IPS-18a (cell line): ENCODE data around the gene TRAF3IP3.
A peak's percentile ranks its signal among the peaks of the same experiment; 100 is the strongest.

Experiments used
- H3K27ac ChIP-seq: one replicate; pipeline ENCODE4 v1.5.1; 2013; ENCODE audit warnings: low read length
- H3K27me3 ChIP-seq: one replicate; pipeline ENCODE4 v1.6.1; 2013; ENCODE audit warnings: mild to moderate bottlenecking, low read length; ENCODE audit not compliant: control insufficient read depth, insufficient read depth
- H3K36me3 ChIP-seq: one replicate; pipeline ENCODE4 v1.6.1; 2013; ENCODE audit warnings: low read depth, low read length; ENCODE audit not compliant: control insufficient read depth
- H3K4me1 ChIP-seq: one replicate; pipeline ENCODE4 v1.6.1; 2013; ENCODE audit warnings: low read depth, low read length; ENCODE audit not compliant: control insufficient read depth
- H3K4me3 ChIP-seq: one replicate; pipeline ENCODE4 v1.5.1; 2013; ENCODE audit warnings: low read length
- H3K9ac ChIP-seq: one replicate; pipeline ENCODE4 v1.6.1; 2013; ENCODE audit warnings: mild to moderate bottlenecking, low read length, moderate library complexity
- H3K9me3 ChIP-seq: one replicate; pipeline ENCODE4 v1.6.1; 2013; ENCODE audit warnings: low read depth, low read length; ENCODE audit not compliant: control insufficient read depth

TRAF3IP3 gene

GRCh38 chr1:209738270-209738669 lies 17.6 kb upstream of the TRAF3IP3 start:
- Histone ChIP-seq H3K27ac (no peak overlapping the region), H3K4me3 (no peak overlapping the region), H3K9me3 (no peaks in the 10 kb centered on the region), H3K9ac (no peak overlapping the region), H3K36me3 (no peaks in the 10 kb centered on the region), H3K4me1 (no peaks in the 10 kb centered on the region), H3K27me3 (peaks cover 5% of the 10 kb centered on the region)

GRCh38 chr1:209741193-209741592 lies 14.7 kb upstream of the TRAF3IP3 start:
- no peak overlapping the region for H3K27ac ChIP-seq
- H3K4me1 ChIP-seq = no peaks in the 10 kb centered on the region
- H3K4me3 ChIP-seq = no peak overlapping the region
- H3K9ac ChIP-seq = no peak overlapping the region
- H3K9me3 ChIP-seq = no peaks in the 10 kb centered on the region
- peaks cover 5% of the 10 kb centered on the region for H3K27me3 ChIP-seq
- no peaks in the 10 kb centered on the region for H3K36me3 ChIP-seq

- H3K9ac ChIP-seq = no peak overlapping the region
- H3K4me3 ChIP-seq = no peak overlapping the region
- H3K4me1 ChIP-seq = no peaks in the 10 kb centered on the region
- peaks cover 4% of the 10 kb centered on the region for H3K27me3 ChIP-seq
- no peaks in the 10 kb centered on the region for H3K36me3 ChIP-seq
- no peaks in the 10 kb centered on the region for H3K9me3 ChIP-seq
- no peak overlapping the region for H3K27ac ChIP-seq
Measured at GRCh38 chr1:209741889-209742288, 14.0 kb upstream of the TRAF3IP3 start.

- Histone ChIP-seq H3K9me3 (no peaks in the 10 kb centered on the region), H3K36me3 (no peaks in the 10 kb centered on the region), H3K4me3 (no peak overlapping the region), H3K27ac (no peak overlapping the region), H3K27me3 (peaks cover 7% of the 10 kb centered on the region), H3K4me1 (no peaks in the 10 kb centered on the region), H3K9ac (no peak overlapping the region)
Measured at GRCh38 chr1:209742409-209743144, 13.3 kb upstream of the TRAF3IP3 start.

- Histone ChIP-seq H3K36me3 (no peaks in the 10 kb centered on the region), H3K4me1 (peaks cover 2% of the 10 kb centered on the region), H3K27ac (no peak overlapping the region), H3K9me3 (no peaks in the 10 kb centered on the region), H3K4me3 (no peak overlapping the region), H3K27me3 (peaks cover 8% of the 10 kb centered on the region), H3K9ac (no peak overlapping the region)
Measured at GRCh38 chr1:209743145-209743482, 12.7 kb upstream of the TRAF3IP3 start.

- no peaks in the 10 kb centered on the region for H3K36me3 ChIP-seq
- no peaks in the 10 kb centered on the region for H3K9me3 ChIP-seq
- no peak overlapping the region for H3K27ac ChIP-seq
- H3K4me3 ChIP-seq = no peak overlapping the region
- peaks cover 15% of the 10 kb centered on the region for H3K27me3 ChIP-seq
- peaks cover 10% of the 10 kb centered on the region for H3K4me1 ChIP-seq
- H3K9ac ChIP-seq = no peak overlapping the region
Measured at GRCh38 chr1:209746451-209747165, 9.2 kb upstream of the TRAF3IP3 start.

GRCh38 chr1:209747580-209748262 lies 8.1 kb upstream of the TRAF3IP3 start:
- Histone ChIP-seq H3K4me3 (peak overlapping the region; percentile 17), H3K9ac (no peak overlapping the region), H3K9me3 (no peaks in the 10 kb centered on the region), H3K4me1 (peaks cover 10% of the 10 kb centered on the region), H3K27me3 (peaks cover 18% of the 10 kb centered on the region), H3K27ac (no peak overlapping the region), H3K36me3 (no peaks in the 10 kb centered on the region)

GRCh38 chr1:209748620-209749019 lies 7.2 kb upstream of the TRAF3IP3 start:
- no peaks in the 10 kb centered on the region for H3K9me3 ChIP-seq
- no peak overlapping the region for H3K27ac ChIP-seq
- H3K4me1 ChIP-seq = peaks cover 10% of the 10 kb centered on the region
- no peaks in the 10 kb centered on the region for H3K36me3 ChIP-seq
- no peak overlapping the region for H3K4me3 ChIP-seq
- H3K9ac ChIP-seq = no peak overlapping the region
- peaks cover 18% of the 10 kb centered on the region for H3K27me3 ChIP-seq

GRCh38 chr1:209749205-209749604 lies 6.6 kb upstream of the TRAF3IP3 start:
- H3K36me3 ChIP-seq = no peaks in the 10 kb centered on the region
- H3K9ac ChIP-seq = no peak overlapping the region
- H3K27ac ChIP-seq = no peak overlapping the region
- no peaks in the 10 kb centered on the region for H3K9me3 ChIP-seq
- H3K4me1 ChIP-seq = peaks cover 10% of the 10 kb centered on the region
- no peak overlapping the region for H3K4me3 ChIP-seq
- peaks cover 18% of the 10 kb centered on the region for H3K27me3 ChIP-seq

- Histone ChIP-seq H3K9ac (no peak overlapping the region), H3K36me3 (no peaks in the 10 kb centered on the region), H3K4me1 (peaks cover 10% of the 10 kb centered on the region), H3K27ac (no peak overlapping the region), H3K27me3 (peaks cover 18% of the 10 kb centered on the region), H3K9me3 (no peaks in the 10 kb centered on the region), H3K4me3 (no peak overlapping the region)
Measured at GRCh38 chr1:209749670-209750323, 6.1 kb upstream of the TRAF3IP3 start.

GRCh38 chr1:209751627-209752231 lies 4.1 kb upstream of the TRAF3IP3 start:
- peaks cover 10% of the 10 kb centered on the region for H3K4me1 ChIP-seq
- H3K9ac ChIP-seq = no peak overlapping the region

More at GRCh38 chr1:209751627-209752231, 4.1 kb upstream of the TRAF3IP3 start:
- Histone ChIP-seq H3K4me3 (no peak overlapping the region), H3K36me3 (no peaks in the 10 kb centered on the region), H3K27ac (no peak overlapping the region), H3K9me3 (no peaks in the 10 kb centered on the region), H3K27me3 (peaks cover 17% of the 10 kb centered on the region)
